ENCODE measurements around the gene ARPC3. TPM values are rescaled to one million over a fixed set of nuclear protein-coding genes. Genes with fewer than 3 reads are reported as not detected.

ARPC3 gene
- total and polyA plus RNA-seq, 9 of the 15 experiments (the other 6 are each of a cell fraction or from before 2014, with no cell fraction given), result 74.2 to 575 (median 345) TPM

GRCh38 chr12:110421159-110421661, 28.9 kb downstream of the ARPC3 start:
- Histone ChIP-seq H4K20me1 (replicated peaks; ENCODE audit: control insufficient read depth, insufficient read depth, low read length) (no peaks in the 10 kb centered on the region), H3K4me3 (no peak overlapping the region), H3K4me1 (replicated peaks in 1 of 2; ENCODE audit: control insufficient read depth in 2 of 2, insufficient read depth in 2 of 2, low read length in 2 of 2) (peaks cover 24 to 25% of the 10 kb centered on the region in 2 experiments; a peak in 4 of 5 replicates), H3K79me2 (ENCODE audit: control insufficient read depth, insufficient read depth, low read length) (no peaks in the 10 kb centered on the region), H3K9me3 (replicated peaks; ENCODE audit: control insufficient read depth, insufficient read depth, low read depth, low read length) (no peaks in the 10 kb centered on the region), H3K27me3 (ENCODE audit: control insufficient read depth in 2 of 2, insufficient read depth in 2 of 2, low read length in 2 of 2) (no peaks in the 10 kb centered on the region), H3K27ac (ENCODE audit: extremely low read depth, low read depth, low read length) (peak overlapping the region; percentile 18; the same call in 1 of the 3 replicates), H2AFZ (ENCODE audit: low read depth, low read length) (no peak overlapping the region), H3K36me3 (ENCODE audit: control insufficient read depth, insufficient read depth, low read length) (no peaks in the 10 kb centered on the region), H3K9me1 (ENCODE audit: control insufficient read depth, insufficient read depth, low read length) (no peaks in the 10 kb centered on the region), H3K4me2 (ENCODE audit: insufficient read depth, low read length) (peak overlapping the region; percentile 9; the same call in 1 of the 2 replicates), H3K9ac (ENCODE audit: insufficient read depth in 1 of 2, low read depth in 2 of 2, low read length in 2 of 2) (no peak overlapping the region)
- DNase-seq (ENCODE audit: extremely low read depth in 1 of 4, low spot score in 3 of 4), result peak in 1 of 4 experiments; percentile 58
- intact Hi-C loops (cut with micrococcal nuclease), result no loop called here
- in situ Hi-C loops (cut with MboI), result loop anchor here (10.0 kb wide), 1 partner anchor 316 kb away; no protein-coding TSS in a partner anchor
- peak; percentile 74 for FAIRE-seq
- ATAC-seq, result peak; percentile 65
- ChIA-PET CTCF (ENCODE audit: low intra/inter-chr PET ratio) (no interaction called here), POLR2A (interaction anchor here (0.6 to 3.2 kb wide), 9 partner anchors 9 to 355 kb away, joined by 3 to 26 read pairs (median 5); partner anchors contain the start of genes ANAPC7 and ARPC3)
- BruUV-seq (replicated peaks), result no TSS peak
- WGBS (ENCODE audit: insufficient coverage, low coverage, missing lambda C conversion rate), result 0% methylated on average over 3 of the region's 3 CpGs
- no peak for TF ChIP-seq ZNF830 (CRISPR knock-in tag; IDR thresholded peaks at IDR 0.05)
- no peak for TF ChIP-seq NFIX (CRISPR knock-in tag; IDR thresholded peaks at IDR 0.05; ENCODE audit: low read depth)
- TF ChIP-seq, protein P1, sequence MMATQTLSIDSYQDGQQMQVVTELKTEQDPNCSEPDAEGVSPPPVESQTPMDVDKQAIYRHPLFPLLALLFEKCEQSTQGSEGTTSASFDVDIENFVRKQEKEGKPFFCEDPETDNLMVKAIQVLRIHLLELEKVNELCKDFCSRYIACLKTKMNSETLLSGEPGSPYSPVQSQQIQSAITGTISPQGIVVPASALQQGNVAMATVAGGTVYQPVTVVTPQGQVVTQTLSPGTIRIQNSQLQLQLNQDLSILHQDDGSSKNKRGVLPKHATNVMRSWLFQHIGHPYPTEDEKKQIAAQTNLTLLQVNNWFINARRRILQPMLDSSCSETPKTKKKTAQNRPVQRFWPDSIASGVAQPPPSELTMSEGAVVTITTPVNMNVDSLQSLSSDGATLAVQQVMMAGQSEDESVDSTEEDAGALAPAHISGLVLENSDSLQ (IDR thresholded peaks at IDR 0.05), result peak; percentile 42
- TF ChIP-seq, protein P2, sequence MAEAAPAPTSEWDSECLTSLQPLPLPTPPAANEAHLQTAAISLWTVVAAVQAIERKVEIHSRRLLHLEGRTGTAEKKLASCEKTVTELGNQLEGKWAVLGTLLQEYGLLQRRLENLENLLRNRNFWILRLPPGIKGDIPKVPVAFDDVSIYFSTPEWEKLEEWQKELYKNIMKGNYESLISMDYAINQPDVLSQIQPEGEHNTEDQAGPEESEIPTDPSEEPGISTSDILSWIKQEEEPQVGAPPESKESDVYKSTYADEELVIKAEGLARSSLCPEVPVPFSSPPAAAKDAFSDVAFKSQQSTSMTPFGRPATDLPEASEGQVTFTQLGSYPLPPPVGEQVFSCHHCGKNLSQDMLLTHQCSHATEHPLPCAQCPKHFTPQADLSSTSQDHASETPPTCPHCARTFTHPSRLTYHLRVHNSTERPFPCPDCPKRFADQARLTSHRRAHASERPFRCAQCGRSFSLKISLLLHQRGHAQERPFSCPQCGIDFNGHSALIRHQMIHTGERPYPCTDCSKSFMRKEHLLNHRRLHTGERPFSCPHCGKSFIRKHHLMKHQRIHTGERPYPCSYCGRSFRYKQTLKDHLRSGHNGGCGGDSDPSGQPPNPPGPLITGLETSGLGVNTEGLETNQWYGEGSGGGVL (CRISPR knock-in tag; IDR thresholded peaks at IDR 0.05), result no peak
- peak; percentile 30; the same call in 1 of the 2 replicates for TF ChIP-seq VEZF1 (CRISPR knock-in tag; IDR thresholded peaks at IDR 0.05)
- TF ChIP-seq ZNF76 (CRISPR knock-in tag; IDR thresholded peaks at IDR 0.05; ENCODE audit: borderline replicate concordance), result no peak
- TF ChIP-seq, protein P3, sequence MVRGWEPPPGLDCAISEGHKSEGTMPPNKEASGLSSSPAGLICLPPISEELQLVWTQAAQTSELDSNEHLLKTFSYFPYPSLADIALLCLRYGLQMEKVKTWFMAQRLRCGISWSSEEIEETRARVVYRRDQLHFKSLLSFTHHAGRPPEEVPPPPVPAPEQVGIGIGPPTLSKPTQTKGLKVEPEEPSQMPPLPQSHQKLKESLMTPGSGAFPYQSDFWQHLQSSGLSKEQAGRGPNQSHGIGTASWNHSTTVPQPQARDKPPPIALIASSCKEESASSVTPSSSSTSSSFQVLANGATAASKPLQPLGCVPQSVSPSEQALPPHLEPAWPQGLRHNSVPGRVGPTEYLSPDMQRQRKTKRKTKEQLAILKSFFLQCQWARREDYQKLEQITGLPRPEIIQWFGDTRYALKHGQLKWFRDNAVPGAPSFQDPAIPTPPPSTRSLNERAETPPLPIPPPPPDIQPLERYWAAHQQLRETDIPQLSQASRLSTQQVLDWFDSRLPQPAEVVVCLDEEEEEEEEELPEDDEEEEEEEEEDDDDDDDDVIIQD (CRISPR knock-in tag; IDR thresholded peaks at IDR 0.05), result no peak
- TF ChIP-seq KAT8 (IDR thresholded peaks at IDR 0.05; ENCODE audit: low read depth), result no peak
- TF ChIP-seq, protein P4, sequence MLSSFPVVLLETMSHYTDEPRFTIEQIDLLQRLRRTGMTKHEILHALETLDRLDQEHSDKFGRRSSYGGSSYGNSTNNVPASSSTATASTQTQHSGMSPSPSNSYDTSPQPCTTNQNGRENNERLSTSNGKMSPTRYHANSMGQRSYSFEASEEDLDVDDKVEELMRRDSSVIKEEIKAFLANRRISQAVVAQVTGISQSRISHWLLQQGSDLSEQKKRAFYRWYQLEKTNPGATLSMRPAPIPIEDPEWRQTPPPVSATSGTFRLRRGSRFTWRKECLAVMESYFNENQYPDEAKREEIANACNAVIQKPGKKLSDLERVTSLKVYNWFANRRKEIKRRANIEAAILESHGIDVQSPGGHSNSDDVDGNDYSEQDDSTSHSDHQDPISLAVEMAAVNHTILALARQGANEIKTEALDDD (IDR thresholded peaks at IDR 0.05), result peak; percentile 84
- no peak for TF ChIP-seq ZNF79 (CRISPR knock-in tag; IDR thresholded peaks at IDR 0.05; ENCODE audit: low read depth)
- TF ChIP-seq ZNF3 (CRISPR knock-in tag; IDR thresholded peaks at IDR 0.05), result no peak
- no peak for TF ChIP-seq FUS (optimal IDR thresholded peaks at IDR 0.05; ENCODE audit: low read depth, low read length)
- TF ChIP-seq ARID1B (IDR thresholded peaks at IDR 0.05), result peak; percentile 93
- peak; percentile 80 for TF ChIP-seq SOX6 (IDR thresholded peaks at IDR 0.05)
